Medulla oblongata (tissue), 1 donor: ENCODE data around the gene LCN2.

Source experiments
- DNase-seq: peaks from one replicate; pipeline ENCODE4 v3.0.0-alpha.2; 2015; ENCODE audit errors: extremely low spot score

Gene LCN2

GRCh38 chr9:128115187-128116103 is 33.8 kb upstream of the LCN2 start:
- no peak for DNase-seq

- no peak for DNase-seq
Observed at GRCh38 chr9:128116104-128117083, 32.9 kb upstream of the LCN2 start.

DNA sequence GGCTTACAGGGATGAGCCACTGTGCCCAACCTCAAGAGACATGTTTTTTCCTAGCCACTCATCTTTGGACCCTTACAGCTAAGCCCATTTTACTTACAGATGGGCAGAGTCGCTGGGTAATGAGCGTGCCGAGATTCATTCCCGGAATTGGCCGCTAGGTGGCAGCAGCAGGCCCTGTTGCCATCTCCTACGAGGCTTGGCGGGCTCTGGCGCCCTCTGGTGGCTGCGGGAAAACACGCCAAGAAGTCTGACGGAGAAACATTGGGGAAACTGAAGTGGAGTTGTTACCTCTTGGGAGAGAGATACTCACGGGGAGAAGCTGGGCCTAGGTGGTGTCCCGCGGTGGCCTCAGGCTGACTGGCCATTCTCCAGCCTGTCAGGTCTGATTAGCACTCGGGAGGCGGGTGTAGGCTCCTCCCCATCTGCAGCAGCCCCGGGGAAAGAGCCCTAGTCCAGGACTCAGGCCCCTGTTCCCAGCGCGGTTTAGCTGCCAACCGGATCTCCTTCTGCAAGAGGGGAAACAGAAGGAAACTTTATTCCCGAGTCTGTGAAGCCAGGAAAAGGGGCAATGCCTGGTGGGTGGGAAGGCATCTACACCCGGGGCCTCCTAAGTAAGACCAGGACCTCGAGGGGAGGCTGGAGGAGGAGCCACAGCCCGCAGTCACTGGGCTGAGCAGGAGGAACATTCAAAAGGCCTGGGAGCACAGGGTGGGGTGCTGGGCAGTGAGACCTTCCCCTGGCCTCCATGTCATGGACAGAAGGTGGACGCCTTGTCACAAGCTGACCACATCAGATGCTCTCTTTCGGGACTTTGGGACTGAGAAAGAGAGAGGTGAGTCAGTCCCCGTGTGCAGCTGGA is 31.4 kb upstream of the LCN2 start:
- peak; percentile 95 for DNase-seq

DNA sequence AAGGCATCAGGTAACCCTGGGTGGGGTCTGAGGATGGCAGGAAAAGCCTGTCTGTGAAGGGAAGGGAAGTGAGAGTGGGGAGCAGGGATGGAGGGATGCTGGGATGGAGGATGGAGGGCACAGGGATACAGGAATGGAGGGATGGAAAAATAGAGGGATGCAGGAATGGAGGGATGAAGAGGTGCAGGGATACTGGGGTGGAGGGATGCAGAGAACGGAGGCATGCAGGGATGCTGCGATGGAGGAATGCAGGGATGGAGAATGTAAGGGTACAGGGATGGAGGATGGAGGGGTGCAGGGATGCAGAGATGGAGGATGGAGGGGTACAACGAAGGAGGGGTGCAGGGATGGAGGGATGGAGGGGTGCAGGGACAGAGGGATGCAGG is 30.8 kb upstream of the LCN2 start:
- DNase-seq: no peak

DNA sequence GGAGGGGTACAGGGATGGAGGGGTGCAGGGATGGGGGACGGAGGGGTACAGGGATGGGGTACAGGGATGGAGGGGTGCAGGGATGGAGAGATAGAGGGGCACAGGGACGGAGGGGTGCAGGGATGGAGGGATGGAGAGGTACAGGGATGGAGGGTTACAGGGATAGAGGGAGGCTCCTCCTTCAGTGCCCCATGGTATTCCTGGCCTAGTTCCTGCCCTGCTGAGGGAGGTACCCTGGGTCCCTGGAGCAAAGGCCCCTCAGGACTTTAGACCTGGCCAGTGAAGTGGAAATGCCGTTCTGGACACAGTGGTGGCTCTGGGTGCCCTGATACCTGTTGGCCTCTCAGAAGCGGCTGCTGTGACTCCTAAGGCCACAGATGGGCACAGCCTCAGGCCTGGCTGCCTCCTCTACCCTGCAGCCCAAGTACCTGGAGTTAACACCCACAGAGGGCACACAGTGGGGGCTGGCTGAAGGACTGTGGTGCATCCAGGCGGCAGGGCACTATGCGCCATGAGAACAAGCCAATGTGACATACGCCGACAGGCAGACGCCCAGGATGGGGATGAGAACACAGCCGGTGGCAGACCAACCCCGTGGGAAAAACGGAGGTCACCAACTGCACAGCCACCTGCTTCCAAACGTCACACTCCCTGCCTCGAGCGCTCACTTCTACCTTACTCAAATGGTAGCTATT is 30.1 kb upstream of the LCN2 start:
- no peak for DNase-seq

DNA sequence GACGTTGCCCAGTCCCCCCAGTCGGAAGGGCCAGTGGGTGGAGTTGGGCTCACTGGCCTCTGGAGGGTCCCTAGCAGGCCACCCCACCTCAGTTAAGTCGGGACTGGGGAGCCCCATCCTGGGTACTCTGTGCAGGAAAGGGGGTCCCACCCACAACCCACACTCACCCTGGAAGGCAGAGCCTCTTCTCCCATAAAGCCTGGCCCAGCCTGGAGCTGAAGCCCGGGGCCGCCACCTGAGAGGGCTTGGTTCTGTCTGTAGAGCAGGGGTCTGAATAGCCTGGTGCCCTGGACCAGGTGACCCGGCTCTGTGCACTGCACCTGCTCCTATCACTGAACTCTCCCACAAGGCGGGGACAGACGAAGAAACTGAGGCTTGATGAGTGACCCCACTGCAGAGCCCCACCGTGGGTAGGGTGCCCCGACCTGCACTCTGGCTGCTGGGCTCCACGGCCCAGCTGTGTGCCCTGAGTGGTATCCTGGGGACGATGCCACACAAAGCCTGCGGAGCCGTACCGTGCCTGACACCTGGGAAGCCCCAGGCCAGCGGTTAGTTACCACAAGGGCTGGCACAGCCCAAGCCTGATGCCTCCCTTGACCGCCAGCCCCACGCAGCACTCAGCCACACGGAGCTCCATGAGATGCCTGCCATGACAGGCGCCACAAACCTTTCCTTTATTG is 29.1 kb upstream of the LCN2 start:
- no peak for DNase-seq

GRCh38 chr9:128120741-128121465 is 28.4 kb upstream of the LCN2 start:
- no peak for DNase-seq

GRCh38 chr9:128121466-128121810 is 27.8 kb upstream of the LCN2 start:
- DNase-seq: no peak

DNA sequence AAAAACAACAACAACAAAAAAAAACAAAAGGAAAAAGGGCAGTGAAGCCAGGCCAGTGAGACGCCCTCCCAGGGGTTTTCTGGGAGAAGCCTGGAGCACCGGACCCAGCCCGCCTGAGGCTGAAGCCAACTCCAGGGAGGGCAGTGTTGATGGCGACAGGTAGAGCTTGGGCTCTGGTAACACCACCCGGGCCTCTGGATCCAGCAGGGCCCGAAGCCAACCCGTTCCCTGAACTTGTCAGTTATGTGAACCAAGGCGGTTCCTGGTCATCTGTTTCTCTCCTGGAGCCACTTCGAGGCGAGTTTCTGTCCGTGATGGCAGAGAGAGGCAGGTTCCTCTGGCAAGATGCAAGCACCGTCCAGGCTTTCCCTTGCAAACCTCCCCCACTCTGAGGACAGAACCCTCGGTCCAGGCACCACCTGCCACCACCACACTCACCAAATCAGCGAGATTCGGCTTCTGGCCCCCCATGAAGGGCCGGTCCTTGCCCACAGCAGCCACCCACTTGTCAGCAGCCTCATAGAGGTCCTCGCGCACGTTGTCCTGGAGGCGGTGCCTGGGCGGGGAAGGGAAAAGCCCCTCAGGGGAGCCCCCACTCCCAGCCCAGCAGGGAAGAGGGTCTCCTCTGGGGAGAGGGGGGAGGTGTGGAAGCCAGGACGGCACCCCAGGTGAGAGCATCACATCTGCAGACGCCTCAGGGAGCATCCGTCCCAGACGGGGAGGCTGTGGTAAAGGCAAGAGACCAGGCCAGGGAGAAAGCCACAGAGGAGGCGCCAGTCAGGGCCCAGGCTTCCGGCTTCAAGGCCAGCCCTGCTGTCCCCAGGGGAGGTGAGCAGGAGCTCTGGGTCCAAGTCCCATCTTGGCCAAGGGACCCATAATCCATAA is 27.1 kb upstream of the LCN2 start:
- no peak for DNase-seq

- no peak for DNase-seq
Observed at GRCh38 chr9:128122809-128123175, 26.5 kb upstream of the LCN2 start.

DNA sequence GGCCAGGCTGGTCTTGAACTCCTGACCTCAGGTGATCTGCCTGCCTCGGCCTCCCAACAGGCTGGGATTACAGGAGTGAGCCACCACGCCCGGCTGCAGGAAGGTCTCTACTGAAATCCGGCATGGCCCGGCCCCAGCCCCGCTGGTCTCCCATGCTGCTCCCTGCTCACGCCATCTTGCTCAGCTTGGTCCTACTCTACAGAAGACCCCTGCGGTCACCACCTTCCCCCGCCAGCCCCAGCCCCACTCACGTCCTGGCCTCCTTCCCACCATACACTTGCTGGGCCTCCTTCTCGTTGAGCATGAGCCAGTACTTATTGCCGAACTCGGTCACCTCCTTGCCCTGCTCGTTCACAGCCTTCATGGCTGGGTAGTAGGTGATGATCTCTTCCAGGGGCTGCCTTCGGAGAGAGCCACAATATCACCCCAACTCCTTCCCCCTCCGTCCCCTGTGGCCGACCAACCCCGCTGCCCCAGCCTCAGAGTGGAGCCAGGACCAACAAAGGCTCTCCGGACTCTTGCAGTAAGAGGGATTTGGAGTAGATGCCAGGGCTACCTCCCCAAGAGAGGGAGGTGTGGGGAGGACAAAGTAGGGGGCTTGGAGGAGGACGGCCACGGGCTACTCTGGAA is 25.7 kb upstream of the LCN2 start:
- no peak for DNase-seq

DNA sequence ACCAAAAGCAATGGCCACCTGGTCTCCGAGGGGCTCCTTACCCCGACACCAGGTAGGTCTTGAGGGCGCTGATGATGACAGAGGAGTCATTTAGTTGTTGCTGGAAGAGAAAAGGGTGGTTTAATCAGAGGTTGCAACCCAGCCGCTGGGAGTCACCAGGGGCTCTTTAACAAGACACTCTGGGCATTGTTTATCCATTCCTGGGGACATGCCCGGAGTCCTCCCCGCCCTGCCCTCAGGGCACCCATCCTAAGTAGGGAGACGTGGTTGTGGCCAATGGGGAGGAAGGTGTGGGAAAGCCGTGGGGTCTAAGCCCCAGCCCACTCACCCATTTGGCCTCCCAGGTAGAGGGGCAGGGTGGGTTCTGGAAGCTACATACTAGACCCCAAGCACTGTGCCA is 24.8 kb upstream of the LCN2 start:
- no peak for DNase-seq

GRCh38 chr9:128124873-128125579 is 24.2 kb upstream of the LCN2 start:
- DNase-seq: peak; percentile 61

DNA sequence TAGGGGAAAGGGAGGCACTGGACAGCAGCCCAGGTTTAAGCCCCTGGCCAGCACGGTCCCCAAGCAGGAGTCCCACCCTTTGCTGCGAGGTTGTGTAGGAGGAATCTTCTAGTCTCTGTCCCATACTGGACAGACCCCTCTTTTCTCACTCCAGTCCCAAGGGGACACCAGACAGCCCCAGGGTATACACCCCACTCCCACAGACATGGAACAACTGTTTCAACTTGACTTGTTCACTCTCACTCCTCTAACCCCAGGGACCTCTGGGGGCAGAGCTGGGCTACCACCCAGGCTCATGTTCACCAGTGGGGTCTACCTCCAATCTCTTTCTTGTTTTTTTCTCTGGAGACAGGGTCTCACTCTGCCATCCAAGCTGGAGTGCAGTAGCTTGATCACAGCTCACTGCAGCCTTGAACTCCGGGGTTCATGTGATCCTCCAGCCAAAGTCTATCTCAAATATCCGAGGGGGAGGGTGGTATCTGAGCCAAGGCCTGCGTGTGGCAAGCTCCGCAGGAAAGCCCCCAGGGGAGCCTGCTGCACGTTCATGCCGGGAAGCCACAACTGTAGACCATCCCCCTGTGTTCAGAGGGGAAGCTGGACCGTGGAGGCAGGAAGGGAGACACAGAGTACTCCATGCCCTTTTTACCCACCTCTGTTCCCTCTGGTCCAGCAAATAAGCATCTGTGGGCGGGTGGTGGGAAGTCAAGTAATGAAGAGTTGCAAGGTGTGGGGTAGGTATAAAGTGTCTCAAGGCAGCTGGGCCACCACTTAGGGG is 23.5 kb upstream of the LCN2 start:
- no peak for DNase-seq

DNA sequence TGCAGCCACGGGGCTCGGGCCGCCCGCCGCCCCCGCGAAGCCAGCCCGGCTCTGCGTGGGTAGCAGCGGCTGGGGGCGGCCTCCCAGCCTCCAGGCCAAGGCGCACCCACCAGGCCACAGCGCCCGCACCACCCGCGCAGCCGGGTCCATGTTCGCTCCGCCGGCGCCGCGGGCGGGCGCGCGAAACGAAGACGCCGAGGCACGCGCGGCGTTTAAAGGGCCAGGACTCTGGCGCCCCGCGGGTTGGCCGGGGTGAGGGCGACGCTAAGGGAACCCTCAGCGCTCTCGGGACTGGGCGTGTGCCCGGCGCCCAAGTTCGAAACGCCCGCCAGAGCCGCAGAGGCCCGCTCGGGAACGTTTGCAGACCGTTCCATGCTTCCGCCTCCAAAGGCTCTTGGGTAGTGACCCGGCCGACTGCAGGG is 21.7 kb upstream of the LCN2 start, which contains the start of gene PTGES2:
PTGES2 (minus strand) TSS at position 162 of the 422 bp plus-strand sequence; CDS start at position 150, 12 bp downstream.
- DNase-seq: peak; percentile 91

- peak; percentile 93 for DNase-seq
Observed at GRCh38 chr9:128127990-128128835, 21.0 kb upstream of the LCN2 start.
